Measurements from ENCODE around the gene PDHA2. TPM values are rescaled to one million over a fixed set of nuclear protein-coding genes. Genes with fewer than 3 reads are reported as not detected.
"Not testable (repeated sequence)": the region's sequence is repeated elsewhere in the genome, so short reads cannot be mapped to it uniquely, and the experiment has no call there.

The PDHA2 gene
- not detected for total RNA-seq

DNA sequence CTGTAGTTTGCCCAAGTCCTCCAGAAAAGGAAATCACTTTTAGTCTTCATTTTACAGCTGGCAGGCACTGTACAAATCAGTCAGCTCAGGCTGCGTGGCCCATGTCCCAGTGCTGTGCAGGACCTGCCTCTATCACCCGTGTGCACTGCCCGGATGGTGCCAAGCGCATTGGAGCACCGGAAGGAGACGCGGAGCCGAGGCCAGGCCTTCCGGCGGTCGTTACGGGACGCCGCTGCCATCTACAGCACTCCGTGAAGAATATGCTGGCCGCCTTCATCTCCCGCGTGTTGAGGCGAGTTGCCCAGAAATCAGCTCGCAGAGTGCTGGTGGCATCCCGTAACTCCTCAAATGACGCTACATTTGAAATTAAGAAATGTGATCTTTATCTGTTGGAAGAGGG lies at the start of gene PDHA2:
PDHA2 (plus strand) TSS at position 203 of the 400 bp plus-strand sequence; CDS start at position 261, 58 bp downstream.
- H3K4me1 Mint-ChIP-seq (ENCODE audit: low read depth) = no peaks in the 10 kb centered on the region
- no peak for ATAC-seq
- no peaks in the 10 kb centered on the region for H3K27me3 Mint-ChIP-seq (ENCODE audit: low read depth)
- no peak for DNase-seq
- peaks cover 6% of the 10 kb centered on the region for H3K9me3 Mint-ChIP-seq
- H3K4me3 Mint-ChIP-seq = no peak within 1 kb of the TSS
- no peaks in the 10 kb centered on the region for H3K36me3 Mint-ChIP-seq (ENCODE audit: insufficient read depth)

- Mint-ChIP-seq H3K27me3 (ENCODE audit: low read depth) (no peaks in the 10 kb centered on the region), H3K4me3 (no peak overlapping the region), H3K9me3 (no peaks in the 10 kb centered on the region), H3K4me1 (ENCODE audit: low read depth) (no peaks in the 10 kb centered on the region), H3K36me3 (ENCODE audit: insufficient read depth) (no peaks in the 10 kb centered on the region)
- DNase-seq = no peak
- ATAC-seq = no peak
Measured at GRCh38 chr4:95798003-95798402, 41.9 kb upstream of the PDHA2 start.

- Mint-ChIP-seq H3K27me3 (ENCODE audit: low read depth) (no peaks in the 10 kb centered on the region), H3K9me3 (no peaks in the 10 kb centered on the region), H3K4me3 (no peak overlapping the region), H3K4me1 (ENCODE audit: low read depth) (no peaks in the 10 kb centered on the region), H3K36me3 (ENCODE audit: insufficient read depth) (no peaks in the 10 kb centered on the region)
- no peak for DNase-seq
- no peak for ATAC-seq
Measured at GRCh38 chr4:95798727-95799126, 41.2 kb upstream of the PDHA2 start.

- Mint-ChIP-seq H3K9me3 (peaks cover 3% of the 10 kb centered on the region), H3K36me3 (ENCODE audit: insufficient read depth) (no peaks in the 10 kb centered on the region), H3K27me3 (ENCODE audit: low read depth) (no peaks in the 10 kb centered on the region), H3K4me1 (ENCODE audit: low read depth) (no peaks in the 10 kb centered on the region), H3K4me3 (no peak overlapping the region)
- no peak for DNase-seq
- ATAC-seq = no peak
Measured at GRCh38 chr4:95821867-95822266, 18.0 kb upstream of the PDHA2 start.

- no peaks in the 10 kb centered on the region for H3K4me1 Mint-ChIP-seq (ENCODE audit: low read depth)
- ATAC-seq (no peak), DNase-seq (no peak)
- H3K4me3 Mint-ChIP-seq = no peak overlapping the region
- no peaks in the 10 kb centered on the region for H3K27me3 Mint-ChIP-seq (ENCODE audit: low read depth)
- H3K36me3 Mint-ChIP-seq (ENCODE audit: insufficient read depth) = no peaks in the 10 kb centered on the region
- H3K9me3 Mint-ChIP-seq = peaks cover 3% of the 10 kb centered on the region
Measured at GRCh38 chr4:95825546-95825945, 14.3 kb upstream of the PDHA2 start.

DNA sequence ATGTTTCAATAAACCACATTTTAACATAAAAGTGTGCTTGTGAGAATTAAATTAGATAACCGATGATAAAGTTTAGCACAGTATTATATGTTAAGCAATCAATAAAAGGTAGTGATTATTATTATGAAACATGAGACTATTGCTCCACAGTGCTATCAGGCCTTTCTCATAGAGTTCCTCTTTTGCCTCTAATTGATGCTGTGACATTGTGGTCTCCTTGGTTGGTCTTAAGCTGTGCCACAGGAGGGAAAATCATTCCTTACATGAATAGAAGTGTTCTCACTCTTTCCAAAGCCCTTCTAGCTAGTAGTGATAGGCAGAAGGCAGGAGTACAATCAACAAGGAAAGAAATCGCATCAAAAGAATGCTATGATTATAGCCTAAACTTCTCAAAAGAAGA lies 9.2 kb upstream of the PDHA2 start:
- Mint-ChIP-seq H3K4me1 (ENCODE audit: low read depth) (no peaks in the 10 kb centered on the region), H3K9me3 (peaks cover 3% of the 10 kb centered on the region), H3K4me3 (no peak overlapping the region), H3K36me3 (ENCODE audit: insufficient read depth) (no peaks in the 10 kb centered on the region), H3K27me3 (ENCODE audit: low read depth) (no peaks in the 10 kb centered on the region)
- ATAC-seq (no peak), DNase-seq (no peak)

- Mint-ChIP-seq H3K27me3 (ENCODE audit: low read depth) (no peaks in the 10 kb centered on the region), H3K4me3 (no peak overlapping the region), H3K9me3 (no peaks in the 10 kb centered on the region), H3K36me3 (ENCODE audit: insufficient read depth) (no peaks in the 10 kb centered on the region), H3K4me1 (ENCODE audit: low read depth) (no peaks in the 10 kb centered on the region)
- DNase-seq = no peak
- no peak for ATAC-seq
Measured at GRCh38 chr4:95831166-95831565, 8.7 kb upstream of the PDHA2 start.

- H3K9me3 Mint-ChIP-seq = no peaks in the 10 kb centered on the region
- ATAC-seq = no peak
- H3K4me3 Mint-ChIP-seq = no peak overlapping the region
- H3K4me1 Mint-ChIP-seq (ENCODE audit: low read depth) = no peaks in the 10 kb centered on the region
- DNase-seq = no peak
- no peaks in the 10 kb centered on the region for H3K36me3 Mint-ChIP-seq (ENCODE audit: insufficient read depth)
- no peaks in the 10 kb centered on the region for H3K27me3 Mint-ChIP-seq (ENCODE audit: low read depth)
Measured at GRCh38 chr4:95833711-95834194, 6.1 kb upstream of the PDHA2 start.

GRCh38 chr4:95835672-95836071 lies 4.2 kb upstream of the PDHA2 start:
- DNase-seq (no peak), ATAC-seq (no peak)
- no peaks in the 10 kb centered on the region for H3K36me3 Mint-ChIP-seq (ENCODE audit: insufficient read depth)
- peaks cover 1% of the 10 kb centered on the region for H3K9me3 Mint-ChIP-seq
- no peak overlapping the region for H3K4me3 Mint-ChIP-seq
- H3K4me1 Mint-ChIP-seq (ENCODE audit: low read depth) = no peaks in the 10 kb centered on the region
- no peaks in the 10 kb centered on the region for H3K27me3 Mint-ChIP-seq (ENCODE audit: low read depth)

DNA sequence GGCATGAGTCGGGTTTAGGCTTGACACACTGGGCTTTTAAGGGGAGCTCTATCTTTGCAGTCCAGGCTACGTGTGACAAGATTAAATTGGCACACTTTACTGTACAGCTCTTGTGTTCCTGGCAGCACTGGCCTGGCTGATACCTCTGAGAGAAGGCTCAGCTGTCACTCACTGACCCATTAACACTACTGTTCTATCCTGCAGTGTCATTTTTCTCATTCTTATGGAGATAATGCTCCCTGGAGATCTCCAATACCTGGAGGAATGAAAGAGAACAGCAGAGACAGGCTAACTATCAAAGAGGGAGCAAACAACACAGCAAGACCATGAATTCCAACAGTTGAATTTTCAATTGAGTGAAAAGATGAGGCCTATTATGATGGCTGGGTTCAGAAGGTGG lies 1.7 kb upstream of the PDHA2 start:
- peaks cover 6% of the 10 kb centered on the region for H3K9me3 Mint-ChIP-seq
- H3K4me3 Mint-ChIP-seq = no peak overlapping the region
- no peaks in the 10 kb centered on the region for H3K4me1 Mint-ChIP-seq (ENCODE audit: low read depth)
- no peak for DNase-seq
- ATAC-seq = no peak
- H3K36me3 Mint-ChIP-seq (ENCODE audit: insufficient read depth) = no peaks in the 10 kb centered on the region
- H3K27me3 Mint-ChIP-seq (ENCODE audit: low read depth) = no peaks in the 10 kb centered on the region

GRCh38 chr4:95847908-95848460 lies 8.1 kb downstream of the PDHA2 start:
- Mint-ChIP-seq H3K9me3 (peaks cover 3% of the 10 kb centered on the region), H3K36me3 (ENCODE audit: insufficient read depth) (no peaks in the 10 kb centered on the region), H3K4me3 (no peak overlapping the region), H3K27me3 (ENCODE audit: low read depth) (no peaks in the 10 kb centered on the region), H3K4me1 (ENCODE audit: low read depth) (no peaks in the 10 kb centered on the region)
- DNase-seq (no peak), ATAC-seq (no peak)

GRCh38 chr4:95850161-95850560 lies 10.3 kb downstream of the PDHA2 start:
- Mint-ChIP-seq H3K36me3 (ENCODE audit: insufficient read depth) (no peaks in the 10 kb centered on the region), H3K27me3 (ENCODE audit: low read depth) (no peaks in the 10 kb centered on the region), H3K9me3 (peaks cover 3% of the 10 kb centered on the region), H3K4me1 (ENCODE audit: low read depth) (no peaks in the 10 kb centered on the region), H3K4me3 (no peak overlapping the region)
- ATAC-seq (no peak), DNase-seq (no peak)

DNA sequence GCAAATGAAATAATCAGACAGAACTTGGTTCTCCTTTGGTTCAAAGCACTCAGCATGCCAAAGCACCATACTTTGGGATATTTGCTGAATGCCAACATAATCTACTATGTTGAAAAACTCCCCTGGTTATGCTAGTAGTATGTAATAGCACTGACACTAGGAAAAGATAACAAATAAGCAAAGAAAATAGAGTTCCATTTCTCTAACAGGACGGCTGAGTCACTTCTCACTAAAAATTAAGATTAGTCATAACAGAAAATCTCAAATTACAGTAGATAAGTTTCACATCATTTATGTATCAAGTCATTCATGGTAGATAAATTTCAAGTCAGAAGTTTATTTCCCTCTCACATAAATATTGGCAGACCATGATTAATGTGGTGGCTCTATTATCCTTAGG lies 17.9 kb downstream of the PDHA2 start:
- ATAC-seq = no peak
- H3K4me1 Mint-ChIP-seq (ENCODE audit: low read depth) = no peaks in the 10 kb centered on the region

GRCh38 chr4:95867919-95868318 lies 28.0 kb downstream of the PDHA2 start:
- ATAC-seq = no peak
- no peaks in the 10 kb centered on the region for H3K4me1 Mint-ChIP-seq (ENCODE audit: low read depth)
- H3K9me3 Mint-ChIP-seq = peaks cover 28% of the 10 kb centered on the region
- no peaks in the 10 kb centered on the region for H3K36me3 Mint-ChIP-seq (ENCODE audit: insufficient read depth)
- no peak for DNase-seq
- no peak overlapping the region for H3K4me3 Mint-ChIP-seq
- no peaks in the 10 kb centered on the region for H3K27me3 Mint-ChIP-seq (ENCODE audit: low read depth)

More for the DNA sequence above, 17.9 kb downstream of the PDHA2 start:
- no peak for DNase-seq
- Mint-ChIP-seq H3K9me3 (no peaks in the 10 kb centered on the region), H3K27me3 (ENCODE audit: low read depth) (no peaks in the 10 kb centered on the region), H3K36me3 (ENCODE audit: insufficient read depth) (no peaks in the 10 kb centered on the region), H3K4me3 (no peak overlapping the region)

DNA sequence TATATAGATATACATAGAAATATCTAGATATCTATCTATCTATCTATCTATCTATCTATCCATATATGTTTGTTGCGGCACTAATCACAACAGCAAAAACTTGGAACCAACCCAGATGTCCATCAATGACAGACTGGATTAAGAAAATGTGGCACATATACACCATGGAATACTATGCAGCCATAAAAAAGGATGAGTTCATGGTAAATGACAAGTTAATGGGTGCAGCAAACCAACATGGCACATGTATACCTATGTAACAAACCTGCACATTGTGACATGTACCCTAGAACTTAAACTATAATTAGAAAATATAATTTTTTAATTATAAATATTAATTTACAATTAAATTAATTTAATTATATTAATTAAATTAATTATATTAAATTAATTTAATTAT lies 29.5 kb downstream of the PDHA2 start:
- peaks cover 23% of the 10 kb centered on the region for H3K9me3 Mint-ChIP-seq
- DNase-seq, H3K4me3 Mint-ChIP-seq: not testable (repeated sequence)

More for the DNA sequence above, 29.5 kb downstream of the PDHA2 start:
- H3K27me3 Mint-ChIP-seq (ENCODE audit: low read depth); H3K36me3 Mint-ChIP-seq (ENCODE audit: insufficient read depth); H3K4me1 Mint-ChIP-seq (ENCODE audit: low read depth); ATAC-seq: not testable (repeated sequence)
